ENCODE measurements around the gene CALN1. TPM values are rescaled to one million over a fixed set of nuclear protein-coding genes. Genes with fewer than 3 reads are reported as not detected.

The CALN1 gene
- total and polyA plus RNA-seq, 4 donors, result 0.14 to 0.84 (median 0.24) TPM

- TF ChIP-seq HNF4G (IDR thresholded peaks at IDR 0.05) (no peak), FOXA1 (IDR thresholded peaks at IDR 0.05) (no peak), ZBTB33 (IDR thresholded peaks at IDR 0.05) (no peak), TAF1 (conservative IDR thresholded peaks at IDR 0.05) (no peak), RXRA (IDR thresholded peaks at IDR 0.05) (no peak), HNF4A (conservative IDR thresholded peaks at IDR 0.05) (no peak), MAX (IDR thresholded peaks at IDR 0.05) (no peak), YY1 (IDR thresholded peaks at IDR 0.05) (no peak), RAD21 (IDR thresholded peaks at IDR 0.05) (no peak), EGR1 (IDR thresholded peaks at IDR 0.05; ENCODE audit: low read depth in 2 of 2) (no peak), ATF3 (IDR thresholded peaks at IDR 0.05) (no peak), JUND (IDR thresholded peaks at IDR 0.05) (no peak), SP1 (IDR thresholded peaks at IDR 0.05) (no peak), REST (IDR thresholded peaks at IDR 0.05) (no peak)
- WGBS, result 89% methylated on average over 10 of the region's 10 CpGs
- Histone ChIP-seq H3K9me3 (ENCODE audit: control insufficient read depth in 4 of 4, low read length in 3 of 4) (no peaks in the 10 kb centered on the region), H3K27me3 (ENCODE audit: control insufficient read depth in 4 of 4, insufficient read depth in 4 of 4, low read length in 3 of 4) (no peaks in the 10 kb centered on the region), H3K4me1 (ENCODE audit: control insufficient read depth in 4 of 4, insufficient read depth in 4 of 4, low read length in 3 of 4) (no peaks in the 10 kb centered on the region), H3K4me3 (ENCODE audit: low read depth in 1 of 3, low read length in 3 of 3) (no peak overlapping the region), H3K9ac (ENCODE audit: low read depth in 1 of 2, low read length in 2 of 2) (no peak overlapping the region), H3K27ac (ENCODE audit: low read depth in 1 of 2, low read length in 2 of 2) (no peak overlapping the region), H3K36me3 (ENCODE audit: control insufficient read depth in 4 of 4, insufficient read depth in 3 of 4, low read depth in 1 of 4, low read length in 3 of 4) (no peaks in the 10 kb centered on the region)
- no peak for DNase-seq (ENCODE audit: low spot score)
Observed at GRCh38 chr7:72007018-72007417, 405.1 kb downstream of the CALN1 start.

- Histone ChIP-seq H3K27me3 (ENCODE audit: control insufficient read depth in 4 of 4, insufficient read depth in 4 of 4, low read length in 3 of 4) (no peaks in the 10 kb centered on the region), H3K27ac (ENCODE audit: low read depth in 1 of 2, low read length in 2 of 2) (no peak overlapping the region), H3K4me3 (ENCODE audit: low read depth in 1 of 3, low read length in 3 of 3) (no peak overlapping the region), H3K9ac (ENCODE audit: low read depth in 1 of 2, low read length in 2 of 2) (no peak overlapping the region), H3K4me1 (ENCODE audit: control insufficient read depth in 4 of 4, insufficient read depth in 4 of 4, low read length in 3 of 4) (no peaks in the 10 kb centered on the region), H3K36me3 (ENCODE audit: control insufficient read depth in 4 of 4, insufficient read depth in 3 of 4, low read depth in 1 of 4, low read length in 3 of 4) (no peaks in the 10 kb centered on the region), H3K9me3 (ENCODE audit: control insufficient read depth in 4 of 4, low read length in 3 of 4) (no peaks in the 10 kb centered on the region)
- 92% methylated on average over 6 of the region's 6 CpGs for WGBS
- DNase-seq (ENCODE audit: low spot score), result no peak
- no peak for TF ChIP-seq FOXA2 (IDR thresholded peaks at IDR 0.05)
- TF ChIP-seq JUND (IDR thresholded peaks at IDR 0.05), result no peak
- TF ChIP-seq SP1 (IDR thresholded peaks at IDR 0.05), result no peak
- no peak for TF ChIP-seq GABPA (IDR thresholded peaks at IDR 0.05 in 1 of 2, conservative IDR thresholded peaks at IDR 0.05 in 1 of 2)
- TF ChIP-seq HNF4A (conservative IDR thresholded peaks at IDR 0.05), result no peak
- TF ChIP-seq ZBTB33 (IDR thresholded peaks at IDR 0.05), result no peak
- TF ChIP-seq ATF3 (IDR thresholded peaks at IDR 0.05), result no peak
- no peak for TF ChIP-seq HNF4G (IDR thresholded peaks at IDR 0.05)
- no peak for TF ChIP-seq TAF1 (conservative IDR thresholded peaks at IDR 0.05)
- no peak for TF ChIP-seq NR2F2 (IDR thresholded peaks at IDR 0.05)
- no peak for TF ChIP-seq EGR1 (IDR thresholded peaks at IDR 0.05; ENCODE audit: low read depth in 2 of 2)
- TF ChIP-seq CTCF (IDR thresholded peaks at IDR 0.05; ENCODE audit: low read depth, low read length, missing input control), result no peak
- TF ChIP-seq FOXA1 (IDR thresholded peaks at IDR 0.05), result no peak
- no peak for TF ChIP-seq RAD21 (IDR thresholded peaks at IDR 0.05)
- no peak for TF ChIP-seq YY1 (IDR thresholded peaks at IDR 0.05)
- no peak for TF ChIP-seq RXRA (IDR thresholded peaks at IDR 0.05)
- TF ChIP-seq MAX (IDR thresholded peaks at IDR 0.05), result no peak
Observed at GRCh38 chr7:72003236-72003635, 408.9 kb downstream of the CALN1 start.

All from liver (tissue), 9 donors.